Astrocyte (in vitro differentiated cells and primary cell): ENCODE data around the gene LPIN3. TPM values are rescaled to one million over a fixed set of nuclear protein-coding genes. Genes with fewer than 3 reads are reported as not detected.

Source experiments
- DNase-seq: peaks from one replicate; pipeline ENCODE4 v3.0.0-alpha.2; 2010; ENCODE audit warnings: low read depth
- FAIRE-seq: peaks from 2 replicates; lab custom pipeline; 2011; peaks lifted over from hg19 to GRCh38; lab: Jason Lieb, UNC
- H2AFZ ChIP-seq: 2 replicates; pipeline ENCODE4 v1.6.0; 2012; ENCODE audit warnings: low read depth, low read length, inconsistent platforms
- H3K27ac ChIP-seq: 2 replicates; pipeline ENCODE4 v1.5.1; 2011; ENCODE audit warnings: low read depth, low read length, inconsistent platforms
- H3K27me3 ChIP-seq: 2 replicates; pipeline ENCODE4 v1.6.0; 2011; ENCODE audit warnings: low read length, inconsistent platforms; ENCODE audit not compliant: insufficient read depth
- H3K36me3 ChIP-seq: 2 replicates; pipeline ENCODE4 v1.5.1; 2011; ENCODE audit warnings: low read length, inconsistent platforms; ENCODE audit not compliant: insufficient read depth
- H3K4me1 ChIP-seq: 2 replicates; pipeline ENCODE4 v1.5.1; 2011; ENCODE audit warnings: low read length, inconsistent platforms; ENCODE audit not compliant: insufficient read depth
- H3K4me2 ChIP-seq: 2 replicates; pipeline ENCODE4 v1.6.0; 2012; ENCODE audit warnings: low read length, inconsistent platforms
- H3K4me3 ChIP-seq: 2 replicates; pipeline ENCODE4 v1.5.1; 2011; ENCODE audit warnings: low read depth, mild to moderate bottlenecking, low read length, inconsistent platforms; ENCODE audit not compliant: insufficient read depth
- H3K79me2 ChIP-seq: 2 replicates; pipeline ENCODE4 v1.6.0; 2012; ENCODE audit warnings: mild to moderate bottlenecking, low read length, inconsistent platforms; ENCODE audit not compliant: insufficient read depth
- H3K9ac ChIP-seq: 2 replicates; pipeline ENCODE4 v1.6.0; 2012; ENCODE audit warnings: mild to moderate bottlenecking, low read length, inconsistent platforms
- H3K9me3 ChIP-seq: 2 replicates; pipeline ENCODE4 v1.5.1; 2012; ENCODE audit warnings: low read depth, mild to moderate bottlenecking, low read length, inconsistent platforms; ENCODE audit not compliant: insufficient read depth
- H4K20me1 ChIP-seq: 2 replicates; pipeline ENCODE4 v1.6.0; 2012; ENCODE audit warnings: low read length, inconsistent platforms; ENCODE audit not compliant: insufficient read depth
- H3K27ac Mint-ChIP-seq: one replicate; pipeline ENCODE4 v1.8.0; 2021; ENCODE audit warnings: mild to moderate bottlenecking, mixed read lengths; ENCODE audit not compliant: unreplicated experiment
- H3K27me3 Mint-ChIP-seq: one replicate; pipeline ENCODE4 v1.8.0; 2021; ENCODE audit warnings: low read depth, mixed read lengths; ENCODE audit not compliant: unreplicated experiment
- H3K36me3 Mint-ChIP-seq: one replicate; pipeline ENCODE4 v1.8.0; 2021; ENCODE audit warnings: low read depth, mixed read lengths; ENCODE audit not compliant: unreplicated experiment
- H3K4me1 Mint-ChIP-seq: one replicate; pipeline ENCODE4 v1.8.0; 2021; ENCODE audit warnings: low read depth, mixed read lengths; ENCODE audit not compliant: unreplicated experiment
- H3K4me3 Mint-ChIP-seq: one replicate; pipeline ENCODE4 v1.8.0; 2021; ENCODE audit warnings: mild to moderate bottlenecking, moderate library complexity, mixed read lengths; ENCODE audit not compliant: unreplicated experiment
- H3K9me3 Mint-ChIP-seq: one replicate; pipeline ENCODE4 v1.8.0; 2021; ENCODE audit warnings: mild to moderate bottlenecking, mixed read lengths; ENCODE audit not compliant: unreplicated experiment
- CTCF ChIP-seq: IDR thresholded peaks from 2 replicates; pipeline ENCODE4 v1.5.1; 2011; ENCODE audit warnings: low read depth, mild to moderate bottlenecking, inconsistent platforms, low read length, moderate library complexity; ENCODE audit not compliant: insufficient read depth
- EZH2 ChIP-seq: IDR thresholded peaks from 2 replicates; pipeline ENCODE4 v1.6.1; 2012; ENCODE audit warnings: mild to moderate bottlenecking, low read length, inconsistent platforms; ENCODE audit not compliant: insufficient read depth
- total RNA-seq: library from RNA; stranded (reverse); gene quantifications from 2 replicates; pipeline ENCODE4 v1.2.1, GENCODE V29; 2021

The LPIN3 gene
- total RNA-seq, 1 donor from 2014 or later, result 18.0 TPM

GRCh38 chr20:41336711-41337492 lies 3.7 kb upstream of the LPIN3 start:
- Mint-ChIP-seq H3K9me3 (no peaks in the 10 kb centered on the region), H3K4me1 (peaks cover under 1% of the 10 kb centered on the region), H3K36me3 (no peaks in the 10 kb centered on the region), H3K27ac (no peak overlapping the region), H3K4me3 (no peak overlapping the region), H3K27me3 (peaks cover 3% of the 10 kb centered on the region)
- H2AFZ ChIP-seq, result no peak overlapping the region
- DNase-seq (no peak), FAIRE-seq (no peak)
- H3K27ac ChIP-seq, result no peak overlapping the region
- H3K4me1 ChIP-seq, result peaks cover 8% of the 10 kb centered on the region
- no peaks in the 10 kb centered on the region for H4K20me1 ChIP-seq
- no peak overlapping the region for H3K4me3 ChIP-seq
- no peak overlapping the region for H3K9ac ChIP-seq
- H3K9me3 ChIP-seq, result no peaks in the 10 kb centered on the region
- no peaks in the 10 kb centered on the region for H3K79me2 ChIP-seq
- TF ChIP-seq CTCF (no peak), EZH2 (no peak)
- H3K4me2 ChIP-seq, result no peak overlapping the region
- H3K36me3 ChIP-seq, result no peaks in the 10 kb centered on the region
- H3K27me3 ChIP-seq, result no peaks in the 10 kb centered on the region

GRCh38 chr20:41339957-41340326 lies 679 bp upstream of the LPIN3 start:
- no peaks in the 10 kb centered on the region for H4K20me1 ChIP-seq
- H3K27me3 ChIP-seq, result no peaks in the 10 kb centered on the region
- Mint-ChIP-seq H3K4me3 (peak overlapping the region; percentile 84), H3K36me3 (peaks cover 2% of the 10 kb centered on the region), H3K4me1 (peaks cover 5% of the 10 kb centered on the region), H3K9me3 (no peaks in the 10 kb centered on the region), H3K27ac (peak overlapping the region; percentile 82), H3K27me3 (peaks cover 3% of the 10 kb centered on the region)
- peak overlapping the region; percentile 60 for H3K9ac ChIP-seq
- peaks cover 8% of the 10 kb centered on the region for H3K4me1 ChIP-seq
- peak; percentile 82 for TF ChIP-seq CTCF
- no peak for TF ChIP-seq EZH2
- peak overlapping the region; percentile 88 for H3K4me2 ChIP-seq
- H3K79me2 ChIP-seq, result no peaks in the 10 kb centered on the region
- peak overlapping the region; percentile 70 for H2AFZ ChIP-seq
- H3K4me3 ChIP-seq, result peak overlapping the region; percentile 50
- H3K36me3 ChIP-seq, result no peaks in the 10 kb centered on the region
- no peaks in the 10 kb centered on the region for H3K9me3 ChIP-seq
- DNase-seq (peak; percentile 14), FAIRE-seq (no peak)
- no peak overlapping the region for H3K27ac ChIP-seq
